NCI-H2171 treated with DMSO at 0.1 percent for 48 hours (cell line): ENCODE measurements around the gene OR6C75.
"Not testable (repeated sequence)": the region's sequence is repeated elsewhere in the genome, so short reads cannot be mapped to it uniquely, and the experiment has no call there.

Source experiments
- DNase-seq: peaks from one replicate; lab custom pipeline; 2025; lab: John Stamatoyannopoulos, UW

The OR6C75 gene

GRCh38 chr12:55362675-55363074 lies at the start of gene OR6C75:
Gene OR6C75 (plus strand): TSS chr12:55362975. CDS start chr12:55365111, 2,136 bp downstream.
- no peak for DNase-seq

- no peak for DNase-seq
Measured at GRCh38 chr12:55314043-55314442, 48.7 kb upstream of the OR6C75 start, which contains the start of gene OR6C1. Gene OR6C1 (plus strand): TSS chr12:55314343. CDS start chr12:55320600, 6,257 bp downstream.

- no peak for DNase-seq
Measured at GRCh38 chr12:55320201-55320600, 42.6 kb upstream of the OR6C75 start.

GRCh38 chr12:55325801-55326200 lies 37.0 kb upstream of the OR6C75 start:
- DNase-seq: not testable (repeated sequence)

GRCh38 chr12:55330446-55330845 lies 32.3 kb upstream of the OR6C75 start, which contains the start of gene OR6C3:
Gene OR6C3 (plus strand): TSS chr12:55330746. CDS start chr12:55331701, 955 bp downstream.
- no peak for DNase-seq

GRCh38 chr12:55336002-55336401 lies 26.8 kb upstream of the OR6C75 start:
- DNase-seq: no peak

- DNase-seq: not testable (repeated sequence)
Measured at GRCh38 chr12:55355338-55355737, 7.4 kb upstream of the OR6C75 start.

GRCh38 chr12:55365086-55365485 lies 2.3 kb downstream of the OR6C75 start:
- no peak for DNase-seq

- DNase-seq: no peak
Measured at GRCh38 chr12:55372521-55372920, 9.7 kb downstream of the OR6C75 start.

- DNase-seq: no peak
Measured at GRCh38 chr12:55385891-55386290, 23.1 kb downstream of the OR6C75 start.

GRCh38 chr12:55392032-55392795 lies 29.4 kb downstream of the OR6C75 start:
- no peak for DNase-seq

- DNase-seq: no peak
Measured at GRCh38 chr12:55396326-55396725, 33.6 kb downstream of the OR6C75 start.

- DNase-seq: no peak
Measured at GRCh38 chr12:55400229-55400628, 37.5 kb downstream of the OR6C75 start, which contains the start of gene OR6C65. Gene OR6C65 (plus strand): TSS chr12:55400529. CDS start chr12:55400529, 0 bp downstream.

GRCh38 chr12:55407866-55408265 lies 45.1 kb downstream of the OR6C75 start:
- DNase-seq: no peak

GRCh38 chr12:55409133-55409532 lies 46.4 kb downstream of the OR6C75 start:
- DNase-seq: not testable (repeated sequence)

GRCh38 chr12:55412138-55412537 lies 49.4 kb downstream of the OR6C75 start:
- DNase-seq: not testable (repeated sequence)

- DNase-seq: not testable (repeated sequence)
Measured at GRCh38 chr12:55413498-55414388, 51.0 kb downstream of the OR6C75 start.

- not testable (repeated sequence) for DNase-seq
Measured at GRCh38 chr12:55414396-55414823, 51.6 kb downstream of the OR6C75 start.

GRCh38 chr12:55414889-55415288 lies 52.1 kb downstream of the OR6C75 start:
- DNase-seq: not testable (repeated sequence)

GRCh38 chr12:55416961-55417360 lies 54.2 kb downstream of the OR6C75 start:
- DNase-seq: no peak
